ENCODE data around the gene IDH3B. TPM values are rescaled to one million over a fixed set of nuclear protein-coding genes. Genes with fewer than 3 reads are reported as not detected.

The IDH3B gene
- total and polyA plus RNA-seq, 2 donors (not counting 3 experiments of a cell fraction or from before 2014, with no cell fraction given) = 86.9 to 177 TPM

- Histone ChIP-seq H3K4me2 (ENCODE audit: insufficient read depth, low read length) (no peak overlapping the region), H3K79me2 (ENCODE audit: control insufficient read depth, insufficient read depth, low read length) (peaks cover 51% of the 10 kb centered on the region), H3K27ac (ENCODE audit: insufficient read depth, low read depth, low read length) (no peak overlapping the region), H3K9me3 (replicated peaks; ENCODE audit: control insufficient read depth, insufficient read depth, low read length) (no peaks in the 10 kb centered on the region), H3K36me3 (ENCODE audit: control insufficient read depth in 2 of 2, extremely low read depth in 1 of 2, insufficient read depth in 2 of 2, low read length in 2 of 2) (peaks cover 33 to 57% of the 10 kb centered on the region in 2 experiments), H3K27me3 (ENCODE audit: control insufficient read depth in 2 of 2, insufficient read depth in 2 of 2, low read length in 2 of 2) (no peaks in the 10 kb centered on the region), H2AFZ (ENCODE audit: low read depth, low read length) (no peak overlapping the region), H3K9ac (replicated peaks; ENCODE audit: extremely low read depth, insufficient read depth, low read length) (no peak overlapping the region), H3K9me1 (replicated peaks; ENCODE audit: control insufficient read depth, extremely low read depth, insufficient read depth, low read length) (no peaks in the 10 kb centered on the region), H3K4me3 (replicated peaks in 1 of 3; ENCODE audit: insufficient read depth in 1 of 3, low read depth in 1 of 3, low read length in 3 of 3) (no peak overlapping the region), H4K20me1 (replicated peaks; ENCODE audit: control insufficient read depth, extremely low read depth, insufficient read depth, low read length) (peaks cover 3% of the 10 kb centered on the region), H3K4me1 (ENCODE audit: control insufficient read depth, extremely low read depth, insufficient read depth, low read length) (peaks cover 17% of the 10 kb centered on the region)
- ChIA-PET POLR2A (no interaction called here), CTCF (interaction anchor here (1.2 kb wide), 1 partner anchor 10 kb away, joined by 3 read pairs; no protein-coding TSS in a partner anchor)
- dilution Hi-C loops (cut with MboI; ENCODE audit: extremely low pct_ligation_motif_present, low sequenced_read_pairs) = no loop called here
- BruUV-seq (replicated peaks) = no TSS peak
- DNase-seq (ENCODE audit: low read depth, low spot score) (no peak), FAIRE-seq (no peak)
- TF ChIP-seq GATA2 (IDR thresholded peaks at IDR 0.05; ENCODE audit: insufficient read depth, insufficient read length, low read depth, low read length) = no peak
- peak; percentile 52 for TF ChIP-seq POLR2A (IDR thresholded peaks at IDR 0.05; ENCODE audit: low read depth, low read length)
- TF ChIP-seq MAX (IDR thresholded peaks at IDR 0.05; ENCODE audit: insufficient read depth, insufficient read length) = no peak
- no peak for TF ChIP-seq EZH2 (IDR thresholded peaks at IDR 0.05; ENCODE audit: borderline replicate concordance, low read depth, low read length, severe bottlenecking)
- TF ChIP-seq POLR2AphosphoS5 (IDR thresholded peaks at IDR 0.05; ENCODE audit: insufficient read depth, low read depth, low read length) = peak; percentile 43
- no peak for TF ChIP-seq CTCF (IDR thresholded peaks at IDR 0.05; ENCODE audit: extremely low read depth in 1 of 2, insufficient read depth in 1 of 2, low read depth in 1 of 2, low read length in 2 of 2)
- TF ChIP-seq JUN (IDR thresholded peaks at IDR 0.05; ENCODE audit: borderline replicate concordance, insufficient read depth, insufficient read length, low read depth) = no peak
- intact Hi-C loops (cut with micrococcal nuclease) = loop anchor here (10.0 kb wide), 1 partner anchor 552 kb away; the partner anchor contains the start of gene STK35
Observed at GRCh38 chr20:2657241-2657640, 6.8 kb downstream of the IDH3B start.
